Measurements from ENCODE around the gene CTSZ. TPM values are rescaled to one million over a fixed set of nuclear protein-coding genes. Genes with fewer than 3 reads are reported as not detected.
A peak's percentile ranks its signal among the peaks of the same experiment; 100 is the strongest.

Gene CTSZ
- total RNA-seq, 1 experiment from 2014 or later, result 37.6 TPM

DNA sequence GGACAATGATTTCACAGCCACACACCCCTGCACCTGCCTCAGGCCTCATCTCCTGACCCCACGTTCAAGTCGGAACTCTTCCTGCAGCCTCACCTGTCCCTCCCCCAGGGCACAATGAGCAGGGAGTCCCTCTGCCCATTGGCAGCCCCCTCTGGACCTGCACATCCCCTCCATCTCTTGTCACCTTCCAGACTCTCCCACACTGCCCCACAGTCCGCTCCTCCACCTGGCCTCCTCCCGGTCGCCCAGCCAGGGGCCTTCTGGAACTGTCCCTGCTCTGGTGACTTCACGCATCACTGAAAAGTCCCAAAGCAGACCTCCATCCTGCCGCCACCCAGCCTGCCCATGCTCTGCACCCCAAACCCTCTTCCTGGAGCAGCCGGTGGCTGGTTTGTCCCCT is 4.7 kb downstream of the CTSZ start:
- H3K4me1 Mint-ChIP-seq, result peaks cover 13 to 14% of the 10 kb centered on the region in 2 experiments
- Histone ChIP-seq H3K23ac (ENCODE audit: insufficient read length, low read depth, low read length) (no peak overlapping the region), H4K91ac (ENCODE audit: insufficient read length, low read depth, low read length) (no peak overlapping the region), H3K4me1 (ENCODE audit: insufficient read depth, low read length) (no peaks in the 10 kb centered on the region), H3K79me2 (ENCODE audit: insufficient read depth, low read length) (no peaks in the 10 kb centered on the region), H2BK5ac (ENCODE audit: insufficient read length, low read length) (no peak overlapping the region), H3K9me3 (ENCODE audit: control insufficient read depth, low read depth, low read length) (no peaks in the 10 kb centered on the region), H4K5ac (ENCODE audit: insufficient read length, low read depth, low read length) (no peak overlapping the region), H3K23me2 (ENCODE audit: insufficient read length, low read depth, low read length, poor library complexity, severe bottlenecking) (peaks cover 3% of the 10 kb centered on the region), H3K4ac (ENCODE audit: low read depth, low read length) (no peak overlapping the region), H3K14ac (ENCODE audit: insufficient read depth, low read length) (no peak overlapping the region), H3K18ac (ENCODE audit: insufficient read length, low read depth, low read length) (no peak overlapping the region), H3K56ac (ENCODE audit: insufficient read length, low read depth, low read length) (no peak overlapping the region), H3K27ac (ENCODE audit: insufficient read length, low read depth, low read length) (no peak overlapping the region), H2BK15ac (ENCODE audit: low read depth, low read length) (no peak overlapping the region), H3K4me2 (ENCODE audit: insufficient read depth, insufficient read length, low read length) (no peak overlapping the region), H2AFZ (ENCODE audit: low read length) (no peak overlapping the region), H3K27me3 (ENCODE audit: insufficient read depth, low read length) (no peaks in the 10 kb centered on the region), H2AK5ac (ENCODE audit: insufficient read length, low read length) (no peak overlapping the region), H2BK20ac (ENCODE audit: low read depth, low read length, poor library complexity, severe bottlenecking) (no peak overlapping the region), H4K8ac (replicated peaks; ENCODE audit: insufficient read length, low read depth, low read length) (no peak overlapping the region), H2BK120ac (ENCODE audit: low read depth, low read length, poor library complexity, severe bottlenecking) (no peak overlapping the region), H2BK12ac (ENCODE audit: insufficient read length, low read depth, low read length) (no peak overlapping the region), H4K20me1 (ENCODE audit: control insufficient read depth, insufficient read depth, insufficient read length) (no peaks in the 10 kb centered on the region), H3K9ac (ENCODE audit: extremely low read depth, insufficient read length, low read length) (no peak overlapping the region), H3T11ph (ENCODE audit: low read length) (no peak overlapping the region), H3K79me1 (ENCODE audit: insufficient read depth, low read depth, low read length, poor library complexity, severe bottlenecking) (no peaks in the 10 kb centered on the region)
- TF ChIP-seq, protein P1, sequence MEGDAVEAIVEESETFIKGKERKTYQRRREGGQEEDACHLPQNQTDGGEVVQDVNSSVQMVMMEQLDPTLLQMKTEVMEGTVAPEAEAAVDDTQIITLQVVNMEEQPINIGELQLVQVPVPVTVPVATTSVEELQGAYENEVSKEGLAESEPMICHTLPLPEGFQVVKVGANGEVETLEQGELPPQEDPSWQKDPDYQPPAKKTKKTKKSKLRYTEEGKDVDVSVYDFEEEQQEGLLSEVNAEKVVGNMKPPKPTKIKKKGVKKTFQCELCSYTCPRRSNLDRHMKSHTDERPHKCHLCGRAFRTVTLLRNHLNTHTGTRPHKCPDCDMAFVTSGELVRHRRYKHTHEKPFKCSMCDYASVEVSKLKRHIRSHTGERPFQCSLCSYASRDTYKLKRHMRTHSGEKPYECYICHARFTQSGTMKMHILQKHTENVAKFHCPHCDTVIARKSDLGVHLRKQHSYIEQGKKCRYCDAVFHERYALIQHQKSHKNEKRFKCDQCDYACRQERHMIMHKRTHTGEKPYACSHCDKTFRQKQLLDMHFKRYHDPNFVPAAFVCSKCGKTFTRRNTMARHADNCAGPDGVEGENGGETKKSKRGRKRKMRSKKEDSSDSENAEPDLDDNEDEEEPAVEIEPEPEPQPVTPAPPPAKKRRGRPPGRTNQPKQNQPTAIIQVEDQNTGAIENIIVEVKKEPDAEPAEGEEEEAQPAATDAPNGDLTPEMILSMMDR (conservative IDR thresholded peaks at IDR 0.05), result no peak
- peaks cover 0 to 26% (median 24%) of the 10 kb centered on the region in 3 experiments; a peak in 4 of 7 replicates for H3K36me3 Mint-ChIP-seq (ENCODE audit: insufficient read depth in 1 of 3, low read depth in 3 of 3)
- DNase-seq, result no peak
- H3K4me3 Mint-ChIP-seq, result no peak overlapping the region
- no CpG with 5 or more reads among the region's 8 CpGs for WGBS (ENCODE audit: extremely low coverage, insufficient read length, low lambda C conversion rate)
- H3K27ac Mint-ChIP-seq, result peak overlapping the region in 1 of 3 experiments; percentile 78; a peak in 1 of 7 replicates
- H3K9me3 Mint-ChIP-seq, result no peaks in the 10 kb centered on the region
- H3K27me3 Mint-ChIP-seq (ENCODE audit: low read depth), result peaks cover 1% of the 10 kb centered on the region

Data from H9 (cell line).